K562 (cell line): ENCODE results near the gene MYH7B. TPM values are rescaled to one million over a fixed set of nuclear protein-coding genes. Genes with fewer than 3 reads are reported as not detected.

ENCODE experiments used
- CBFA2T3 ChIP-seq: fragments of 450-650 bp; IDR thresholded peaks from 2 replicates; pipeline ENCODE4 v1.6.1; 2017
- EGR1 ChIP-seq: fragments of 450-650 bp; conservative IDR thresholded peaks from 2 replicates; pipeline ENCODE4 v1.6.1; 2017; ENCODE audit warnings: mild to moderate bottlenecking
- ERF ChIP-seq: fragments of 450-650 bp; formaldehyde crosslinking; IDR thresholded peaks from 2 replicates; pipeline ENCODE4 v1.4.0; 2020; ENCODE audit warnings: mild to moderate bottlenecking, mixed read lengths
- GABPB1 ChIP-seq: sonication (generic); formaldehyde crosslinking; IDR thresholded peaks from 2 replicates; pipeline ENCODE4 v1.8.0; 2022; ENCODE audit warnings: mild to moderate bottlenecking, missing genetic modification reagents
- GTF2A2 ChIP-seq: IDR thresholded peaks from 2 replicates; pipeline ENCODE4 v1.6.1; 2016; ENCODE audit warnings: mild to moderate bottlenecking, missing genetic modification characterization, missing compliant biosample characterization
- GTF2F1 ChIP-seq: IDR thresholded peaks from 2 replicates; pipeline ENCODE4 v1.6.1; 2011; ENCODE audit warnings: low read depth, low read length, improper control_type of control experiment
- HDAC3 ChIP-seq: fragments of 450-650 bp; IDR thresholded peaks from 2 replicates; pipeline ENCODE4 v1.6.1; 2018; ENCODE audit warnings: borderline replicate concordance, mild to moderate bottlenecking, moderate library complexity; ENCODE audit not compliant: partially characterized antibody
- KDM5B ChIP-seq: fragments of 200-600 bp; sonication (generic); IDR thresholded peaks from 2 replicates; pipeline ENCODE4 v1.6.1; 2012; ENCODE audit warnings: low read depth, mild to moderate bottlenecking, moderate library complexity, low read length, control low read depth, inconsistent platforms; ENCODE audit not compliant: insufficient replicate concordance
- POU5F1 ChIP-seq: fragments of 150-350 bp; IDR thresholded peaks from 2 replicates; pipeline ENCODE4 v1.6.1; 2014; ENCODE audit warnings: borderline replicate concordance, low read length, low read depth, mild to moderate bottlenecking; ENCODE audit not compliant: partially characterized antibody
- RBM39 ChIP-seq: fragments of 200-400 bp; formaldehyde crosslinking; optimal IDR thresholded peaks from 2 replicates; pipeline ENCODE3; 2018; ENCODE audit warnings: low read depth, low read length
- RCOR1 ChIP-seq, 2 experiments: IDR thresholded peaks; 2 replicates each; pipeline ENCODE4 v1.6.1; 2012; ENCODE audit warnings: low read depth in 2 of 2, low read length in 2 of 2, borderline replicate concordance in 1 of 2, improper control_type of control experiment in 1 of 2
- SMAD4 ChIP-seq: fragments of 250-450 bp; sonication (Bioruptor Pico); conservative IDR thresholded peaks from 2 replicates; pipeline ENCODE4 v1.8.0; 2021; ENCODE audit warnings: inconsistent platforms, mild to moderate bottlenecking, moderate library complexity
- SMARCE1 ChIP-seq: fragments of 450-650 bp; IDR thresholded peaks from 2 replicates; pipeline ENCODE4 v1.7.1; 2016; ENCODE audit warnings: mild to moderate bottlenecking
- ZNF778 ChIP-seq: fragments of 450-650 bp; formaldehyde crosslinking; IDR thresholded peaks from 2 replicates; pipeline ENCODE4 v1.4.0; 2020; ENCODE audit warnings: mild to moderate bottlenecking, moderate library complexity
- polyA plus RNA-seq, 8 experiments: library from polyadenylated mRNA; depleted of rRNA in 4 of 8; stranded (reverse) in 5 of 8; unstranded in 3 of 8; fragments of >200 nt; fragmentation: Nextera tagmentation in 2 of 8; fragmentation: Illumina TruSeq in 1 of 8; extraction: Ambion mirVana in 2 of 8; extraction: Trizol in 1 of 8; gene quantifications; 2 replicates each; pipeline versions ENCODE4 v1.2.1 to v1.2.3, GENCODE V29; 2011 to 2014; ENCODE audit warnings: inconsistent platforms in 1 of 8, missing spikeins in 1 of 8
- total RNA-seq, 7 experiments: library from RNA; depleted of rRNA in 6 of 7; stranded (reverse); fragments of >200 nt in 6 of 7; fragmentation: Illumina TruSeq in 2 of 7; extraction: Trizol in 2 of 7; gene quantifications; 2 replicates each; pipeline versions ENCODE4 v1.2.1 to v1.2.3, GENCODE V29; 2011 to 2021; ENCODE audit warnings: low replicate concordance in 1 of 7
- TF ChIP-seq, protein P1 (sequence below): sonication (generic); formaldehyde crosslinking; IDR thresholded peaks from 2 replicates; pipeline ENCODE4 v1.8.0; 2022; ENCODE audit warnings: missing genetic modification reagents, mild to moderate bottlenecking, borderline replicate concordance
- TF ChIP-seq, protein P2 (sequence below), 2 experiments: fragments of 450-650 bp in 1 of 2; IDR thresholded peaks; 2 replicates each; pipeline ENCODE4 v1.6.1; 2011 to 2017; ENCODE audit warnings: low read depth in 2 of 2, antibody characterized with exemption in 1 of 2, borderline replicate concordance in 1 of 2, low read length in 1 of 2, mild to moderate bottlenecking in 1 of 2, mixed read lengths in 1 of 2; ENCODE audit not compliant: control insufficient read depth in 1 of 2
- TF ChIP-seq, protein P3 (sequence below): sonication (generic); formaldehyde crosslinking; IDR thresholded peaks from 2 replicates; pipeline ENCODE4 v1.8.0; 2022; ENCODE audit warnings: missing genetic modification reagents, mild to moderate bottlenecking, moderate library complexity, borderline replicate concordance
- TF ChIP-seq, protein P4 (sequence below): sonication (generic); formaldehyde crosslinking; IDR thresholded peaks from 2 replicates; pipeline ENCODE4 v1.8.1; 2023; ENCODE audit warnings: mild to moderate bottlenecking, missing genetic modification reagents

MYH7B gene
- total and polyA plus RNA-seq, 9 of the 15 experiments (the other 6 are each of a cell fraction or from before 2014, with no cell fraction given), result 0.07 to 0.34 (median 0.13) TPM; not detected in 3

DNA sequence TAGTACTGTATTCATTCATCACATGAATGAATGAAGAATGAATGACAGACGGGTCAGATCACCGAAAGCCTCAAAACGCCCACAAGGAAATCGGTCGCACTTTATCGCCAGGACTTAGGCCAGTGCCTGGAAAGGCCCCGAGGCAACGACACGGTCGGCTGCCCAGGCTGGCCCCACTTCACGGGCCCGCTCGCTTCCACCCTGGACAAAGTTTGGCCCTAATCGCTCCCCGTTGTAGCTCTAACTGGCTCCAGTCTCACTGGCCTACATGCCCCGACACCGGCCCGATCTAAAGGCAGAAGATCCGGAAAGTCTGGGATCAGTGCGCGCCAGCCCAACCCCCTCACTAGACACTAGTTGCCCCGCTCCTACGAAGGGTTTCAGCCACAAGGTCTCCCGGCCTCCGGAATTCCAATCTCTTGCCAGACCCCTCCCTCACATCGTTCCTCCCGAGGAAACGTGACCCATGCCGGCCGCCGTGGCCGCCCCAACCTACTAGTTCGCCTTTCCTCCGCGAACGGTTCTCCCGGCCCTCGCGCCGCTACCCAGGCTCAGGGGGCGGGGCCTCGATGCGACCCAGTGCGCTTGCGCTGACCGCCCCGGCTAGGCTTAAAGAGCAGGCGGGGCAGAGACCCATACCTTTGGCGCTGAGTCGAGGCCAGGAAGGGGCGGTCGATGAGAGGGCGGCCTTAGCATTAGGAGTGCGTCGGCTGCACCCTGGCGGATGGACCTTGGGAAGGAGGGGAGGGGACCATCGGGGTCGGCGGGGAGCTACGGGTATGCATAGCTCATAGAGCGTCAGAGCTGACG is at the start of gene MYH7B, which contains the start of gene GSS (continued):
- TF ChIP-seq POU5F1 (no peak), KDM5B (peak; percentile 93), RBM39 (peak; percentile 56), RCOR1 (IDR thresholded peaks at IDR 0.05; ENCODE audit: borderline replicate concordance in 1 of 2, low read depth in 2 of 2, low read length in 2 of 2) (peak in 1 of 2 experiments; percentile 44; a peak in 1 of 4 replicates), EGR1 (peak; percentile 20), SMAD4 (CRISPR knock-in tag) (no peak), ERF (CRISPR knock-in tag) (no peak; the same call in 1 of the 2 replicates), GTF2A2 (tag) (peak; percentile 64; the same call in 1 of the 2 replicates), HDAC3 (no peak), SMARCE1 (0 out of 2 replicates have a peak, but pooled peaks have one; percentile 11), CBFA2T3 (no peak), GABPB1 (CRISPR knock-in tag) (peak; percentile 79), ZNF778 (CRISPR knock-in tag) (no peak), GTF2F1 (peak; percentile 80; the same call in 1 of the 2 replicates)
- TF ChIP-seq, protein P1, sequence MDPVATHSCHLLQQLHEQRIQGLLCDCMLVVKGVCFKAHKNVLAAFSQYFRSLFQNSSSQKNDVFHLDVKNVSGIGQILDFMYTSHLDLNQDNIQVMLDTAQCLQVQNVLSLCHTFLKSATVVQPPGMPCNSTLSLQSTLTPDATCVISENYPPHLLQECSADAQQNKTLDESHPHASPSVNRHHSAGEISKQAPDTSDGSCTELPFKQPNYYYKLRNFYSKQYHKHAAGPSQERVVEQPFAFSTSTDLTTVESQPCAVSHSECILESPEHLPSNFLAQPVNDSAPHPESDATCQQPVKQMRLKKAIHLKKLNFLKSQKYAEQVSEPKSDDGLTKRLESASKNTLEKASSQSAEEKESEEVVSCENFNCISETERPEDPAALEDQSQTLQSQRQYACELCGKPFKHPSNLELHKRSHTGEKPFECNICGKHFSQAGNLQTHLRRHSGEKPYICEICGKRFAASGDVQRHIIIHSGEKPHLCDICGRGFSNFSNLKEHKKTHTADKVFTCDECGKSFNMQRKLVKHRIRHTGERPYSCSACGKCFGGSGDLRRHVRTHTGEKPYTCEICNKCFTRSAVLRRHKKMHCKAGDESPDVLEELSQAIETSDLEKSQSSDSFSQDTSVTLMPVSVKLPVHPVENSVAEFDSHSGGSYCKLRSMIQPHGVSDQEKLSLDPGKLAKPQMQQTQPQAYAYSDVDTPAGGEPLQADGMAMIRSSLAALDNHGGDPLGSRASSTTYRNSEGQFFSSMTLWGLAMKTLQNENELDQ (CRISPR knock-in tag), result 0 out of 2 replicates have a peak, but pooled peaks have one; percentile 48
- TF ChIP-seq, protein P2, sequence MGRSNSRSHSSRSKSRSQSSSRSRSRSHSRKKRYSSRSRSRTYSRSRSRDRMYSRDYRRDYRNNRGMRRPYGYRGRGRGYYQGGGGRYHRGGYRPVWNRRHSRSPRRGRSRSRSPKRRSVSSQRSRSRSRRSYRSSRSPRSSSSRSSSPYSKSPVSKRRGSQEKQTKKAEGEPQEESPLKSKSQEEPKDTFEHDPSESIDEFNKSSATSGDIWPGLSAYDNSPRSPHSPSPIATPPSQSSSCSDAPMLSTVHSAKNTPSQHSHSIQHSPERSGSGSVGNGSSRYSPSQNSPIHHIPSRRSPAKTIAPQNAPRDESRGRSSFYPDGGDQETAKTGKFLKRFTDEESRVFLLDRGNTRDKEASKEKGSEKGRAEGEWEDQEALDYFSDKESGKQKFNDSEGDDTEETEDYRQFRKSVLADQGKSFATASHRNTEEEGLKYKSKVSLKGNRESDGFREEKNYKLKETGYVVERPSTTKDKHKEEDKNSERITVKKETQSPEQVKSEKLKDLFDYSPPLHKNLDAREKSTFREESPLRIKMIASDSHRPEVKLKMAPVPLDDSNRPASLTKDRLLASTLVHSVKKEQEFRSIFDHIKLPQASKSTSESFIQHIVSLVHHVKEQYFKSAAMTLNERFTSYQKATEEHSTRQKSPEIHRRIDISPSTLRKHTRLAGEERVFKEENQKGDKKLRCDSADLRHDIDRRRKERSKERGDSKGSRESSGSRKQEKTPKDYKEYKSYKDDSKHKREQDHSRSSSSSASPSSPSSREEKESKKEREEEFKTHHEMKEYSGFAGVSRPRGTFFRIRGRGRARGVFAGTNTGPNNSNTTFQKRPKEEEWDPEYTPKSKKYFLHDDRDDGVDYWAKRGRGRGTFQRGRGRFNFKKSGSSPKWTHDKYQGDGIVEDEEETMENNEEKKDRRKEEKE (IDR thresholded peaks at IDR 0.05; ENCODE audit: borderline replicate concordance in 1 of 2, control insufficient read depth in 1 of 2, low read depth in 2 of 2, low read length in 1 of 2), result no peak
- TF ChIP-seq, protein P3, sequence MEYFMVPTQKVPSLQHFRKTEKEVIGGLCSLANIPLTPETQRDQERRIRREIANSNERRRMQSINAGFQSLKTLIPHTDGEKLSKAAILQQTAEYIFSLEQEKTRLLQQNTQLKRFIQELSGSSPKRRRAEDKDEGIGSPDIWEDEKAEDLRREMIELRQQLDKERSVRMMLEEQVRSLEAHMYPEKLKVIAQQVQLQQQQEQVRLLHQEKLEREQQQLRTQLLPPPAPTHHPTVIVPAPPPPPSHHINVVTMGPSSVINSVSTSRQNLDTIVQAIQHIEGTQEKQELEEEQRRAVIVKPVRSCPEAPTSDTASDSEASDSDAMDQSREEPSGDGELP (CRISPR knock-in tag), result peak; percentile 86
- TF ChIP-seq, protein P4, sequence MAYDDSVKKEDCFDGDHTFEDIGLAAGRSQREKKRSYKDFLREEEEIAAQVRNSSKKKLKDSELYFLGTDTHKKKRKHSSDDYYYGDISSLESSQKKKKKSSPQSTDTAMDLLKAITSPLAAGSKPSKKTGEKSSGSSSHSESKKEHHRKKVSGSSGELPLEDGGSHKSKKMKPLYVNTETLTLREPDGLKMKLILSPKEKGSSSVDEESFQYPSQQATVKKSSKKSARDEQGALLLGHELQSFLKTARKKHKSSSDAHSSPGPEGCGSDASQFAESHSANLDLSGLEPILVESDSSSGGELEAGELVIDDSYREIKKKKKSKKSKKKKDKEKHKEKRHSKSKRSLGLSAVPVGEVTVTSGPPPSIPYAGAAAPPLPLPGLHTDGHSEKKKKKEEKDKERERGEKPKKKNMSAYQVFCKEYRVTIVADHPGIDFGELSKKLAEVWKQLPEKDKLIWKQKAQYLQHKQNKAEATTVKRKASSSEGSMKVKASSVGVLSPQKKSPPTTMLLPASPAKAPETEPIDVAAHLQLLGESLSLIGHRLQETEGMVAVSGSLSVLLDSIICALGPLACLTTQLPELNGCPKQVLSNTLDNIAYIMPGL (CRISPR knock-in tag), result peak; percentile 79
